Neuronal stem cell (in vitro differentiated cells): ENCODE results near the gene ASCL2.

ENCODE experiments used
- DNase-seq: peaks from one replicate; pipeline ENCODE4 v3.0.0-alpha.2; 2013; ENCODE audit warnings: low spot score
- H2AFZ ChIP-seq: one replicate; pipeline ENCODE4 v1.6.1; 2013; ENCODE audit warnings: mild to moderate bottlenecking, low read length, inconsistent platforms
- H2AK5ac ChIP-seq: 2 replicates; pipeline ENCODE4 v1.6.1; 2013; ENCODE audit warnings: low read depth, mild to moderate bottlenecking, inconsistent platforms, low read length, moderate library complexity, mixed read lengths
- H2BK120ac ChIP-seq: 2 replicates; pipeline ENCODE4 v1.6.1; 2013; ENCODE audit warnings: low read depth, mild to moderate bottlenecking, inconsistent platforms, low read length, moderate library complexity, mixed read lengths
- H2BK12ac ChIP-seq: one replicate; pipeline ENCODE4 v1.6.1; 2013; ENCODE audit warnings: low read length, inconsistent platforms
- H2BK15ac ChIP-seq: 2 replicates; pipeline ENCODE4 v1.6.1; 2013; ENCODE audit warnings: mild to moderate bottlenecking, low read length, inconsistent platforms, mixed read lengths
- H2BK5ac ChIP-seq: one replicate; pipeline ENCODE4 v1.6.1; 2013; ENCODE audit warnings: inconsistent platforms, mild to moderate bottlenecking, low read length, moderate library complexity
- H3K14ac ChIP-seq: one replicate; pipeline ENCODE4 v1.6.1; 2013; ENCODE audit warnings: low read length, inconsistent platforms
- H3K18ac ChIP-seq: 2 replicates; pipeline ENCODE4 v1.6.1; 2013; ENCODE audit warnings: low read length, inconsistent platforms
- H3K23ac ChIP-seq: 2 replicates; pipeline ENCODE4 v1.6.1; 2013; ENCODE audit warnings: low read depth, mild to moderate bottlenecking, mixed read lengths, low read length, inconsistent platforms; ENCODE audit not compliant: poor library complexity
- H3K27ac ChIP-seq: replicated peaks from 3 replicates; pipeline ENCODE4 v1.5.1; 2013; ENCODE audit warnings: low read length, inconsistent platforms
- H3K27me3 ChIP-seq, 3 experiments: 2 replicates each; pipeline ENCODE4 v1.6.1; 2013; ENCODE audit warnings: low read length in 3 of 3, mild to moderate bottlenecking in 2 of 3, inconsistent platforms in 1 of 3, low read depth in 1 of 3, mixed read lengths in 1 of 3, moderate library complexity in 1 of 3; ENCODE audit not compliant: control insufficient read depth in 3 of 3, insufficient read depth in 3 of 3
- H3K36me3 ChIP-seq, 2 donors: replicated peaks in 1 of 2; 2 replicates each; pipeline ENCODE4 v1.6.1; 2013; ENCODE audit warnings: low read length in 2 of 2; ENCODE audit not compliant: control insufficient read depth in 2 of 2, insufficient read depth in 2 of 2
- H3K4ac ChIP-seq: 2 replicates; pipeline ENCODE4 v1.6.1; 2013; ENCODE audit warnings: inconsistent platforms, mild to moderate bottlenecking, low read length, moderate library complexity
- H3K4me1 ChIP-seq, 2 donors: 1 replicate in 1 of 2; 2 replicates in 1 of 2; pipeline ENCODE4 v1.6.1; 2013; ENCODE audit warnings: low read length in 2 of 2, low read depth in 1 of 2; ENCODE audit not compliant: control insufficient read depth in 2 of 2, insufficient read depth in 1 of 2
- H3K4me2 ChIP-seq: one replicate; pipeline ENCODE4 v1.6.1; 2013; ENCODE audit warnings: mild to moderate bottlenecking, low read length, inconsistent platforms; ENCODE audit not compliant: insufficient read depth, poor library complexity, severe bottlenecking
- H3K4me3 ChIP-seq, 2 donors: 2 replicates each; pipeline ENCODE4 v1.5.1; 2013; ENCODE audit warnings: low read length in 2 of 2, mild to moderate bottlenecking in 2 of 2, inconsistent platforms in 1 of 2, moderate library complexity in 1 of 2
- H3K79me1 ChIP-seq: one replicate; pipeline ENCODE4 v1.6.1; 2013; ENCODE audit warnings: low read depth, mild to moderate bottlenecking, inconsistent platforms, low read length, moderate library complexity
- H3K9ac ChIP-seq: one replicate; pipeline ENCODE4 v1.6.1; 2013; ENCODE audit warnings: mild to moderate bottlenecking, low read depth, low read length, inconsistent platforms; ENCODE audit not compliant: poor library complexity
- H3K9me3 ChIP-seq, 2 donors: replicated peaks in 1 of 2; 2 replicates each; pipeline versions ENCODE3 to v1.6.1; 2013; ENCODE audit warnings: low read length in 2 of 2, mild to moderate bottlenecking in 2 of 2, inconsistent platforms in 1 of 2, low read depth in 1 of 2, mixed read lengths in 1 of 2, moderate library complexity in 1 of 2; ENCODE audit not compliant: control insufficient read depth in 2 of 2, insufficient read depth in 1 of 2
- H4K8ac ChIP-seq: one replicate; pipeline ENCODE4 v1.6.1; 2013; ENCODE audit warnings: low read depth, mild to moderate bottlenecking, inconsistent platforms, low read length, moderate library complexity
- H4K91ac ChIP-seq: one replicate; pipeline ENCODE4 v1.6.1; 2013; ENCODE audit warnings: low read length, low read depth, mild to moderate bottlenecking, inconsistent platforms; ENCODE audit not compliant: poor library complexity
- WGBS, 2 donors: extraction: QIAGEN DNeasy Blood & Tissue Kit; methylation state at CpG; one replicate each; pipeline ENCODE4 v1.1.7; 2013; ENCODE audit warnings: missing lambda C conversion rate in 2 of 2, mixed read lengths in 1 of 2; ENCODE audit not compliant: insufficient read length in 2 of 2, insufficient replicate concordance in 1 of 2; ENCODE audit errors: extremely low coverage in 2 of 2; 5-methylcytosine and 5-hydroxymethylcytosine counted together

The ASCL2 gene

GRCh38 chr11:2302896-2303626 lies 32.7 kb upstream of the ASCL2 start:
- H4K91ac ChIP-seq: no peak overlapping the region
- peak overlapping the region; percentile 20 for H4K8ac ChIP-seq
- H2BK12ac ChIP-seq: peak overlapping the region; percentile 59
- no peak overlapping the region for H3K4me2 ChIP-seq
- peak overlapping the region; percentile 37 for H3K23ac ChIP-seq
- no peak overlapping the region for H3K27ac ChIP-seq
- no peak overlapping the region for H3K14ac ChIP-seq
- no peaks in the 10 kb centered on the region for H3K27me3 ChIP-seq
- H2AFZ ChIP-seq: no peak overlapping the region
- H2BK120ac ChIP-seq: peak overlapping the region; percentile 81
- peaks cover 5 to 7% of the 10 kb centered on the region in 2 donors for H3K4me1 ChIP-seq
- peak overlapping the region; percentile 98 for H2AK5ac ChIP-seq
- no peaks in the 10 kb centered on the region for H3K9me3 ChIP-seq
- no peak overlapping the region for H3K9ac ChIP-seq
- DNase-seq: no peak
- peak overlapping the region; percentile 18 for H2BK15ac ChIP-seq
- peak overlapping the region; percentile 87 for H2BK5ac ChIP-seq
- no peak overlapping the region for H3K4ac ChIP-seq
- no peak overlapping the region for H3K4me3 ChIP-seq
- no CpG with 5 or more reads among the region's 18 CpGs for WGBS, 2 donors
- H3K36me3 ChIP-seq: no peaks in the 10 kb centered on the region
- peaks cover 4% of the 10 kb centered on the region for H3K79me1 ChIP-seq
- peak overlapping the region; percentile 83 for H3K18ac ChIP-seq

DNA sequence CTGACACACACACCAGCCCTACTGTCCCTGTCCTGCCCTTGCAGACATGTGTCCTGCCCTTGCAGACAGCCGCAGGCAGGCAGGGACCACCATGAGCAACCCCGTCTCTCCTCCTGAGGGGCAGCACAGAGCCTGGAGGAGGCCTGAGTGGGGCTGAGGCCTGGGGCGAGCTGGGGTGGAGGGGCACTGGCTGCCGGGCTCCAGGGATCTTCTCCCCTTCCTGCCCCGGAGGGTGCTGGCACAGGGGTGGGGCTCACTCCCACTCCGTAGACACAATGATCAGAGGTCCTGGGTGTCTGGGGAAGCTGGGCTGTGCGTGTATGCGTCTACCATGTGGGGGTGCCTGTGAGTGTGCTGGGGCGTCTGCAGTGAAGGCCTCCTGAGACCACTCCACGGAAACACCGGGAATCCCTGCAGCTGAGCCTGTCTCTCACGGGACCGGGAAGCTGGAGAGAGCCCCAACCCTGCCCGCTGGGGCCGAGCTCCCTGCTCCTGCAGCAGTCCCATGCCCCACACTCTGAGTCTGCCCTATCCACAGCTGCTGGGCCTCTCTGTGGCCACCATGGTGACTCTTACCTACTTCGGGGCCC lies 32.0 kb upstream of the ASCL2 start:
- Histone ChIP-seq H3K79me1 (peaks cover 4% of the 10 kb centered on the region), H3K4me2 (no peak overlapping the region), H3K4me1 (peaks cover 5 to 7% of the 10 kb centered on the region in 2 donors), H3K4me3 (no peak overlapping the region), H3K27ac (no peak overlapping the region), H3K36me3 (no peaks in the 10 kb centered on the region), H3K9ac (no peak overlapping the region), H3K9me3 (no peaks in the 10 kb centered on the region), H4K91ac (no peak overlapping the region), H3K4ac (no peak overlapping the region), H2AK5ac (peak overlapping the region; percentile 92), H2BK15ac (peak overlapping the region; percentile 96), H4K8ac (peak overlapping the region; percentile 74), H2BK120ac (no peak overlapping the region), H2BK5ac (peak overlapping the region; percentile 87), H3K27me3 (no peaks in the 10 kb centered on the region), H3K14ac (no peak overlapping the region), H3K18ac (peak overlapping the region; percentile 24), H2AFZ (no peak overlapping the region), H2BK12ac (peak overlapping the region; percentile 59), H3K23ac (no peak overlapping the region)
- DNase-seq: no peak
- no CpG with 5 or more reads among the region's 16 CpGs for WGBS, 2 donors

GRCh38 chr11:2301631-2302305 lies 31.4 kb upstream of the ASCL2 start, which contains the start of the genes C11orf21 and TSPAN32:
Gene C11orf21, minus strand, starts transcription at chr11:2301918. Its CDS starts 110 bp downstream, at chr11:2301808.
Gene TSPAN32, plus strand, starts transcription at chr11:2302013. Its CDS starts 137 bp downstream, at chr11:2302150.
- no CpG with 5 or more reads among the region's 16 CpGs for WGBS, 2 donors
- Histone ChIP-seq H2BK5ac (peak within 1 kb of the TSS; percentile 87), H3K18ac (peak within 1 kb of the TSS; percentile 83), H3K4me2 (no peak within 1 kb of the TSS), H3K9me3 (no peaks in the 10 kb centered on the region), H3K4me1 (peaks cover 5 to 7% of the 10 kb centered on the region in 2 donors), H3K27ac (no peak within 1 kb of the TSS), H3K27me3 (no peaks in the 10 kb centered on the region), H2BK12ac (peak within 1 kb of the TSS; percentile 94), H3K79me1 (peaks cover 3% of the 10 kb centered on the region), H3K14ac (peak within 1 kb of the TSS; percentile 94), H3K4ac (no peak within 1 kb of the TSS), H2BK120ac (peak within 1 kb of the TSS; percentile 81), H2AFZ (no peak within 1 kb of the TSS), H3K36me3 (no peaks in the 10 kb centered on the region), H2AK5ac (peak within 1 kb of the TSS; percentile 98), H4K91ac (no peak within 1 kb of the TSS), H3K4me3 (no peak within 1 kb of the TSS), H4K8ac (peak within 1 kb of the TSS; percentile 74), H3K23ac (peak within 1 kb of the TSS; percentile 89), H3K9ac (no peak within 1 kb of the TSS), H2BK15ac (peak within 1 kb of the TSS; percentile 96)
- no peak for DNase-seq
